Uterus (tissue), 4 donors: ENCODE results near the gene VIM. TPM values are rescaled to one million over a fixed set of nuclear protein-coding genes. Genes with fewer than 3 reads are reported as not detected.

Experiments
- DNase-seq, 2 donors: peaks; one replicate each; pipeline ENCODE4 v3.0.0-alpha.2; 2019 to 2020
- H3K27ac ChIP-seq, 2 donors: fragments of 200-600 bp; sonication (generic); 1 replicate in 1 of 2; 2 replicates in 1 of 2; pipeline ENCODE4 v1.5.1; 2016 to 2018
- H3K27me3 ChIP-seq, 2 donors: fragments of 200-600 bp; sonication (generic); one replicate each; pipeline ENCODE4 v1.5.1; 2018 to 2019; ENCODE audit warnings: control low read depth in 1 of 2
- H3K36me3 ChIP-seq, 2 donors: fragments of 200-600 bp; sonication (generic); one replicate each; pipeline ENCODE4 v1.5.1; 2019; ENCODE audit warnings: control low read depth in 1 of 2
- H3K4me1 ChIP-seq, 2 donors: fragments of 200-600 bp; sonication (generic); one replicate each; pipeline ENCODE4 v1.5.1; 2018 to 2019; ENCODE audit warnings: control low read depth in 1 of 2
- H3K4me3 ChIP-seq, 2 donors: fragments of 200-600 bp; sonication (generic); 1 replicate in 1 of 2; 2 replicates in 1 of 2; pipeline ENCODE4 v1.5.1; 2018 to 2019; ENCODE audit warnings: mild to moderate bottlenecking in 1 of 2
- H3K9me3 ChIP-seq, 2 donors: fragments of 200-600 bp; sonication (generic); one replicate each; pipeline ENCODE4 v1.5.1; 2019; ENCODE audit warnings: control low read depth in 1 of 2
- POLR2A ChIP-seq, 2 donors: fragments of 450-650 bp; IDR thresholded peaks; one replicate each; pipeline ENCODE4 v1.6.1; 2016; ENCODE audit warnings: antibody characterized with exemption in 2 of 2, mild to moderate bottlenecking in 1 of 2, moderate library complexity in 1 of 2
- intact Hi-C: fragments of 100-400 bp; cut with DNase I; formaldehyde crosslinking; loops from one replicate; pipeline ENCODE4 v1.15.1; 2023; ENCODE audit warnings: low total_unique reads
- total RNA-seq, 4 donors: library from RNA; depleted of rRNA in 3 of 4; stranded (reverse); fragments of >200 nt in 3 of 4; gene quantifications; one replicate each; pipeline versions ENCODE4 v1.1.0 to v1.2.4, GENCODE V29; 2014 to 2023
- TF ChIP-seq, protein P1 (sequence below), 4 experiments: fragments of 200-600 bp in 2 of 4; fragments of 450-650 bp in 2 of 4; sonication (generic) in 2 of 4; IDR thresholded peaks; one replicate each; pipeline ENCODE4 v1.5.1; 2016 to 2019; ENCODE audit warnings: antibody characterized with exemption in 4 of 4, mild to moderate bottlenecking in 2 of 4, moderate library complexity in 1 of 4
- donor health status: DM: yes; HTN: yes; CAD: no.

VIM gene
- total RNA-seq = 1,000 to 10,000 TPM; 1,892 to 2,495 (median 2,052) TPM

DNA sequence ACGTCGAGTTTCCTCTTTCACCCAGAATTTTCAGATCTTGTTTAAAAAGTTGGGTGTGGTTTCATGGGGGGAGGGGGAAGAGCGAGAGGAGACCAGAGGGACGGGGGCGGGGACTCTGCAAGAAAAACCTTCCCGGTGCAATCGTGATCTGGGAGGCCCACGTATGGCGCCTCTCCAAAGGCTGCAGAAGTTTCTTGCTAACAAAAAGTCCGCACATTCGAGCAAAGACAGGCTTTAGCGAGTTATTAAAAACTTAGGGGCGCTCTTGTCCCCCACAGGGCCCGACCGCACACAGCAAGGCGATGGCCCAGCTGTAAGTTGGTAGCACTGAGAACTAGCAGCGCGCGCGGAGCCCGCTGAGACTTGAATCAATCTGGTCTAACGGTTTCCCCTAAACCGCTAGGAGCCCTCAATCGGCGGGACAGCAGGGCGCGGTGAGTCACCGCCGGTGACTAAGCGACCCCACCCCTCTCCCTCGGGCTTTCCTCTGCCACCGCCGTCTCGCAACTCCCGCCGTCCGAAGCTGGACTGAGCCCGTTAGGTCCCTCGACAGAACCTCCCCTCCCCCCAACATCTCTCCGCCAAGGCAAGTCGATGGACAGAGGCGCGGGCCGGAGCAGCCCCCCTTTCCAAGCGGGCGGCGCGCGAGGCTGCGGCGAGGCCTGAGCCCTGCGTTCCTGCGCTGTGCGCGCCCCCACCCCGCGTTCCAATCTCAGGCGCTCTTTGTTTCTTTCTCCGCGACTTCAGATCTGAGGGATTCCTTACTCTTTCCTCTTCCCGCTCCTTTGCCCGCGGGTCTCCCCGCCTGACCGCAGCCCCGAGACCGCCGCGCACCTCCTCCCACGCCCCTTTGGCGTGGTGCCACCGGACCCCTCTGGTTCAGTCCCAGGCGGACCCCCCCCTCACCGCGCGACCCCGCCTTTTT is at the start of gene VIM:
Gene VIM, plus strand, starts transcription at position 151 of the 925 bp plus-strand sequence. CDS start 1,182 bp downstream, outside the sequence.
- no peaks in the 10 kb centered on the region for H3K27me3 ChIP-seq
- TF ChIP-seq, protein P1, sequence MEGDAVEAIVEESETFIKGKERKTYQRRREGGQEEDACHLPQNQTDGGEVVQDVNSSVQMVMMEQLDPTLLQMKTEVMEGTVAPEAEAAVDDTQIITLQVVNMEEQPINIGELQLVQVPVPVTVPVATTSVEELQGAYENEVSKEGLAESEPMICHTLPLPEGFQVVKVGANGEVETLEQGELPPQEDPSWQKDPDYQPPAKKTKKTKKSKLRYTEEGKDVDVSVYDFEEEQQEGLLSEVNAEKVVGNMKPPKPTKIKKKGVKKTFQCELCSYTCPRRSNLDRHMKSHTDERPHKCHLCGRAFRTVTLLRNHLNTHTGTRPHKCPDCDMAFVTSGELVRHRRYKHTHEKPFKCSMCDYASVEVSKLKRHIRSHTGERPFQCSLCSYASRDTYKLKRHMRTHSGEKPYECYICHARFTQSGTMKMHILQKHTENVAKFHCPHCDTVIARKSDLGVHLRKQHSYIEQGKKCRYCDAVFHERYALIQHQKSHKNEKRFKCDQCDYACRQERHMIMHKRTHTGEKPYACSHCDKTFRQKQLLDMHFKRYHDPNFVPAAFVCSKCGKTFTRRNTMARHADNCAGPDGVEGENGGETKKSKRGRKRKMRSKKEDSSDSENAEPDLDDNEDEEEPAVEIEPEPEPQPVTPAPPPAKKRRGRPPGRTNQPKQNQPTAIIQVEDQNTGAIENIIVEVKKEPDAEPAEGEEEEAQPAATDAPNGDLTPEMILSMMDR (IDR thresholded peaks at IDR 0.05) = peak in 3 of 4 experiments; percentile 6 to 48 (median 23)
- peak; percentile 47 to 66 for TF ChIP-seq POLR2A (IDR thresholded peaks at IDR 0.05)
- H3K4me1 ChIP-seq = no peaks in the 10 kb centered on the region
- H3K4me3 ChIP-seq = peak within 1 kb of the TSS; percentile 93 to 97
- intact Hi-C loops = no loop called here
- peak within 1 kb of the TSS; percentile 100 for H3K27ac ChIP-seq
- DNase-seq = peak; percentile 92 to 95
- H3K36me3 ChIP-seq = no peaks in the 10 kb centered on the region
- H3K9me3 ChIP-seq = no peaks in the 10 kb centered on the region

DNA sequence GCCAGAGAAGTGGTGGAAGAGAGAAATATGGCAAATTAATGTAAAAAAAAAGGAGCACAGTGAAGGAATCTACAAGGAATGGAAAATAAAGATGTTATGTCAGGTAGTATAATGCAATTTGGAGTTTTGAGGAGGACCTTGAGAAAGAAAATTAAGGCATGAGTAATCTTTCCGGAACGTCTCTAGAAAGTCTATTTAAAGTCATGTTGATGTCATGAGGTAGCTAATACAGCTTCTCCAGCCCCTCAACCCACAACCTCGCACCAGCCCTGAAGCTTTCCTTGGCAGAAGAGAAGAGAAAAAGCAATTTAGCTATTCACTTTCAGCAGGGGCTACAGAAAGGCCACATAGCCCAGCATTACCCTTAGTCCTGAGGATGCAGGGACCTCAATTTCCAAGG is 49.0 kb upstream of the VIM start:
- Histone ChIP-seq H3K27ac (no peak overlapping the region), H3K4me3 (no peak overlapping the region), H3K27me3 (no peaks in the 10 kb centered on the region), H3K4me1 (no peaks in the 10 kb centered on the region), H3K9me3 (no peaks in the 10 kb centered on the region), H3K36me3 (no peaks in the 10 kb centered on the region)
- TF ChIP-seq, protein P1 (IDR thresholded peaks at IDR 0.05) = no peak
- TF ChIP-seq POLR2A (IDR thresholded peaks at IDR 0.05) = no peak
- intact Hi-C loops = no loop called here
- no peak for DNase-seq

DNA sequence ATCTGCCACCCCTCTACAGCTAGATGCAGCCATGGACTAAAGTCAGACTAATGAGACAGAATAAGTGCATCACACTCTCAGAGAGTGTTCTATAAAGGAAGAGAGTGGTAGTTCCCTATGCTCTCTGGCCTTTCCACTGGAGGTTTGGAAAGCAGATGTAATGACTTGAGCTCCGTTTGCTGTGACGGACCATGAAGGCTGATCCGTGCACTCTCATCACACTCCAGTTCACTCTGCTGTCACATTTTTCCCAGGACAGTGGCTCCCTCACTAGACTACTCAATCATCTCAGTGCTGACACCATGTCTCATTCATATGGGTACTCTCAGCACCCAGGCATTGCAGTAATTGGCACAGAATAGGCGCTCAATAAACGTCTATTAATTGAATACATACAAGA is 46.9 kb upstream of the VIM start:
- Histone ChIP-seq H3K9me3 (no peaks in the 10 kb centered on the region), H3K4me1 (no peaks in the 10 kb centered on the region), H3K4me3 (no peak overlapping the region), H3K27ac (no peak overlapping the region), H3K36me3 (no peaks in the 10 kb centered on the region), H3K27me3 (no peaks in the 10 kb centered on the region)
- intact Hi-C loops = no loop called here
- no peak for TF ChIP-seq POLR2A (IDR thresholded peaks at IDR 0.05)
- TF ChIP-seq, protein P1 (IDR thresholded peaks at IDR 0.05) = no peak
- no peak for DNase-seq

DNA sequence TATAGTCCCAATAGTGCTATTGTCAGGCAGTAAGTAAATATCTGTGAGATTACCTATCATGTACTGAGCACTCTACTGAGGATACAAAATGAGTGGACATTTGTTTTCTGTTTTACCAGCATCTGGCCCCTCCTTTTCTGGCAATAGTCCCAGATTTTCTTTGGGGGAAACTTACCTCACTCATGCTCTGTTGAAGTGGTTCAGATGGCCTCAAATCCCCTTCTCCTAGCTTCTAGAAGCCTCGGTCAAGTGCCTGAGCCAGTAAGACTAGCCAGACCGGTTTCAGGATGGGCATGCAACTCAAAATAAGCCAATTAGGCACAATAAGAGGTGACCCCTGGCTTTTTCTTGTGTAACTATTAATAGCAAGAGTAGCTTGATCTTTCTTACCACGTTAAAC is 46.3 kb upstream of the VIM start:
- H3K4me1 ChIP-seq = no peaks in the 10 kb centered on the region
- no peaks in the 10 kb centered on the region for H3K9me3 ChIP-seq
- intact Hi-C loops = no loop called here
- TF ChIP-seq, protein P1 (IDR thresholded peaks at IDR 0.05) = no peak
- no peak for TF ChIP-seq POLR2A (IDR thresholded peaks at IDR 0.05)
- no peak overlapping the region for H3K4me3 ChIP-seq
- H3K27ac ChIP-seq = no peak overlapping the region
- DNase-seq = no peak
- no peaks in the 10 kb centered on the region for H3K27me3 ChIP-seq
- H3K36me3 ChIP-seq = no peaks in the 10 kb centered on the region

DNA sequence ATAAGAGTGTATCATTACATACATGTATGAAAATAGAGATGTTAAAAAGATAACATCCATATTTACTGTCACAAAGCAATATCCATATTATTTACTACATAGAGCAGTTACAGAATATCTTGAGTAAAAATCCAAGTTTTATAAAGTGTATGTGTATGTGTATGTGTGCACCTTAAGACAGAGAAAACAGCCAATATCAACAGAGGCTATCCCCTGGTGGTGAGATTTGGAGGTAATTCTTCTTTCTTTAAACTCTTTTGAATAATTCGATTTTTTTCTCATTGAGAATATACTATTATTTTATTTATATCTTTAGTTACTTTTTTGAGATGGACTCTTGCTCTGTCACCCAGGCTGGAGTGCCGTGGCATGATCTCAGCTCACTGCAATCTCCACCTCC is 44.9 kb upstream of the VIM start:
- no peaks in the 10 kb centered on the region for H3K4me1 ChIP-seq
- TF ChIP-seq, protein P1 (IDR thresholded peaks at IDR 0.05) = peak in 1 of 4 experiments; percentile 6
- no peak for TF ChIP-seq POLR2A (IDR thresholded peaks at IDR 0.05)

More for the DNA sequence above, 44.9 kb upstream of the VIM start:
- no peaks in the 10 kb centered on the region for H3K36me3 ChIP-seq
- H3K4me3 ChIP-seq = no peak overlapping the region
- intact Hi-C loops = no loop called here
- no peaks in the 10 kb centered on the region for H3K27me3 ChIP-seq
- no peak for DNase-seq
- H3K27ac ChIP-seq = no peak overlapping the region
- H3K9me3 ChIP-seq = no peaks in the 10 kb centered on the region
